ENCODE results near the gene LEAP2. TPM values are rescaled to one million over a fixed set of nuclear protein-coding genes. Genes with fewer than 3 reads are reported as not detected.

Gene LEAP2
- total and polyA plus RNA-seq, 10 of the 15 experiments (the other 5 are each of a cell fraction or from before 2014, with no cell fraction given), result 1.9 to 8.8 (median 2.3) TPM

GRCh38 chr5:132849347-132849746 is 24.1 kb upstream of the LEAP2 start:
- peak; percentile 66 for FAIRE-seq
- H3K27me3 ChIP-seq (replicated peaks in 1 of 2; ENCODE audit: control insufficient read depth in 2 of 2, insufficient read depth in 2 of 2, low read length in 1 of 2), result no peaks in the 10 kb centered on the region
- no peak for DNase-seq (ENCODE audit: low read depth, low spot score)
- H2AFZ ChIP-seq (ENCODE audit: control insufficient read depth, low read depth, low read length), result no peak overlapping the region
- no peaks in the 10 kb centered on the region for H3K79me2 ChIP-seq (ENCODE audit: control insufficient read depth, insufficient read depth, low read length)
- H3K9me3 ChIP-seq (replicated peaks; ENCODE audit: control insufficient read depth, insufficient read depth, low read length), result no peaks in the 10 kb centered on the region
- no peak overlapping the region for H3K4me2 ChIP-seq (ENCODE audit: control insufficient read depth, insufficient read depth)
- H3K4me1 ChIP-seq (ENCODE audit: control insufficient read depth, insufficient read depth, low read length), result no peaks in the 10 kb centered on the region
- H3K27ac ChIP-seq (ENCODE audit: control insufficient read depth, insufficient read depth), result no peak overlapping the region
- no peaks in the 10 kb centered on the region for H4K20me1 ChIP-seq (ENCODE audit: control insufficient read depth, insufficient read depth)
- SMC1A ChIA-PET (ENCODE audit: uncharacterized antibody, unreplicated experiment), result interaction anchor here (1.5 to 1.9 kb wide), 2 partner anchors 14 to 17 kb away, joined by 5 read pairs; partner anchors contain the start of genes GDF9 and UQCRQ
- intact Hi-C loops (cut with micrococcal nuclease; ENCODE audit: unreplicated experiment), result no loop called here
- no peak for ATAC-seq
- no peak for TF ChIP-seq JUND (IDR thresholded peaks at IDR 0.05; ENCODE audit: low read depth, low read length)
- no peak for TF ChIP-seq STAT1 (conservative IDR thresholded peaks at IDR 0.05)
- no peak for TF ChIP-seq CBFB (IDR thresholded peaks at IDR 0.05; ENCODE audit: low read depth)
- no peak for TF ChIP-seq ESRRA (IDR thresholded peaks at IDR 0.05; ENCODE audit: low read length)
- no peak for TF ChIP-seq NFYA (IDR thresholded peaks at IDR 0.05; ENCODE audit: borderline replicate concordance, low read depth, low read length)
- no peak for TF ChIP-seq BHLHE40 (IDR thresholded peaks at IDR 0.05; ENCODE audit: borderline replicate concordance in 1 of 2, low read depth in 2 of 2, low read length in 1 of 2)
- TF ChIP-seq KAT2A (conservative IDR thresholded peaks at IDR 0.05; ENCODE audit: control insufficient read depth, low read depth, low read length), result no peak
- no peak for TF ChIP-seq MTA3 (IDR thresholded peaks at IDR 0.05; ENCODE audit: borderline replicate concordance, low read length)
- TF ChIP-seq MEF2A (IDR thresholded peaks at IDR 0.05; ENCODE audit: insufficient read depth, low read depth, low read length), result no peak
- no peak for TF ChIP-seq SMARCA5 (IDR thresholded peaks at IDR 0.05)
- TF ChIP-seq ETV6 (conservative IDR thresholded peaks at IDR 0.05 in 1 of 2, IDR thresholded peaks at IDR 0.05 in 1 of 2; ENCODE audit: borderline replicate concordance in 1 of 2, low read depth in 1 of 2), result no peak
- POLR2A ChIA-PET, result no interaction called here
- no peak overlapping the region for H3K9ac ChIP-seq (ENCODE audit: control insufficient read depth, insufficient read depth, low read length)
- no peaks in the 10 kb centered on the region for H3K36me3 ChIP-seq (ENCODE audit: control insufficient read depth in 2 of 2, insufficient read depth in 2 of 2, low read length in 1 of 2)
- in situ Hi-C loops (cut with MboI), result no loop called here
- no peak overlapping the region for H3K4me3 ChIP-seq
- WGBS (ENCODE audit: insufficient coverage, insufficient replicate concordance, low lambda C conversion rate, missing lambda C conversion rate), result 0% methylated on average over 1 of the region's 1 CpG
- CTCF ChIA-PET, result interaction anchor here (0.9 to 1.3 kb wide), 6 partner anchors 9 to 323 kb away, joined by 3 to 5 read pairs (median 3); no protein-coding TSS in a partner anchor
- RAD21 ChIA-PET (ENCODE audit: unreplicated experiment), result no interaction called here
- BruUV-seq (replicated peaks), result no TSS peak

Data from GM12878 (cell line).